NOMO-1 treated with dmso at 0.1 percent for 144 hours (cell line): ENCODE data around the gene RAB7A.

Experiments used
- DNase-seq: peaks from one replicate; lab custom pipeline; 2025; ENCODE audit not compliant: unreplicated experiment; lab: John Stamatoyannopoulos, UW

The RAB7A gene

DNA sequence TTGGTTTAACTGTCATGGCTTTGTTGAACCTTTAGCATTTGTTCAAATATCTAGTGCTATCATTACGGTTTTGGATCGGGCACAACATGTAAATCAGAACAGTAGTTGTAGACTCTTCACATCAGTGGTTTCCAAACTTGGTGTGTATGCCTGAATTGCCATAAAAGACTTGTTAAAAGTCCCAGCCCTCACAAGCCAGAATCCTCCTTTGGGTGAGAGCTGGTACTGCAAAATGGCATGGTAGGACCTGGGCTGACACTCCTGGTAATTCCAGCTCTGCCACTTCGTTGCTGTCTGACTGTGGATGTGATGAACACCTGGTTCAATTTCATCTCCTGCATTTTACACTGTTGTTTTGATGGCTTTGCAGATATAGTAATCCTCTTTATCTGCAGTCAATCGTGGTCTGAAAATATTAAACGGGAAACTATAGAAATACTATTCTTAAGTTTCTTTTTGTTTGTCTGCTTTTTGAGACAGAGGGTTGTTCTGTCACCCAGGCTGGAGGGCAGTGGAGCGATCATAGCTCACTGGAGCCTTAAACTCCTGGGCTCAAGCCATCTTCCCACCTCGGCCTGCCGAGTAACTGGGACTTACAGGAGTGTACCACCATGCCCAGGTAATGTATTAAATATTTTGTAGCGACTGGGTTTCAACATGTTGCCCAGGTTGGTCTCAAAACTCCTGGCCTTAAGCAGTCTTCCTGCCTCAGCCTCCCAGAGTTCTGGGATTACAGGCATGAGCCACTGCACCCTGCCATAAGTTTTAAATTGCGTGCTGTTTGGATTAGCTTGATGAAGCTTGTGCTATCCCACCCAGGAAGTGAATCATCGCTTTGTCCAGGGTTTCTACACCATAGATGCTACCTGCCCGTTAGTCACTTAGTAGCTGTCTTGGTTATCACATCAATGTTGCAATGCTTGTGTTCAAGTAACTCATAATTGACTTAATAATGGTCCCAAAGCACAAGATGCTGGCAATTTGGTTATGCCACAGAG, 61.6 kb downstream of the RAB7A start:
- DNase-seq = no peak

- DNase-seq = no peak
Observed at GRCh38 chr3:128788268-128788869, 62.4 kb downstream of the RAB7A start.

- peak; percentile 58 for DNase-seq
Observed at GRCh38 chr3:128794067-128794768, 68.2 kb downstream of the RAB7A start.

- peak; percentile 57 for DNase-seq
Observed at GRCh38 chr3:128794770-128795649, 69.0 kb downstream of the RAB7A start.

- no peak for DNase-seq
Observed at GRCh38 chr3:128799653-128800052, 73.7 kb downstream of the RAB7A start.

DNA sequence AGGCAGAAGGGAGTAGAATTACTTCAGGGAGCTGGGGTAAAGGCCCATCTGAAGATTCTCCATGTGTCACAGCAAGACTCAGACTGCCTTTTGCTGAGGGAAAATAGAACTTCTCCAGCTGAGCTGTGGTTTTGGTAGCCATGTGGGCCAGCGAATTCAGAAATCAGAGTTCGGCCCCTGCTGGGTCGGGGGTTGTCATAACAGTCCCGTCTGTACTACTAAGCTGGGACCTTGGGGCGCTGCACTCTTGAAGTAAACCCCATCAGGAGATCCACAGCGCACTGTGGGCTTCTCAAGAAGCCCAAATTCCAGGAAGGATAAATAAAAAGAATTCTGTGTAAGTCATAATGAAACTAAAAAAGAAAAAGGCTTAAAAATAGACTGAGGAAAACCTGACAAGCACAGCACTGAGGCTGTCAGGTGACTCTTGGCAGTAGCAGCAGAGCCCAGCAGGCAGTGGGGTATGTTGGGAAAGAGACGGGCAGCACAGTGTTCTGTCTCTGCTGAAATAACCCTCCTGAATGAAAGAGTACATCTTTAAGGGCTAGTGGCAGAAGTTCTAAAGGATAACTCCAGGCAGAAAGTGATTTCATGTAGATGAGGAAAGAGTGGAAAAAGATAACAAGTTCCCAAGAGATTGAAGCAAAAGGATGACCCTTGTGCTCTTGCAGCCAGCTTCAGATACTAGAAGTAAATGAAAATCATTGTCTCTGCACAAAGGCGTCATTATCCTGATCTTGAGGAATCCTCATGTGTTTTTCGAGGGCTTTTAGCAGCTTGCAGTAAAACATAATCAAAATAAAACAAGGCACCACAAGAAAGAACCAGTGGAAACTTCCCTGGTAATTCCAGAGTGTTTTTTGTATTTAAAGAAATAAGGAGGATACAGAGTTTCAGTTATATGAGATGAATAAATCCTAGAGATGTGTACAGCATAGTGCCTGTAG, 74.5 kb downstream of the RAB7A start:
- DNase-seq = no peak

GRCh38 chr3:128801779-128802380, 75.9 kb downstream of the RAB7A start:
- DNase-seq = no peak

- no peak for DNase-seq
Observed at GRCh38 chr3:128803307-128803706, 77.3 kb downstream of the RAB7A start.

- no peak for DNase-seq
Observed at GRCh38 chr3:128804017-128804810, 78.2 kb downstream of the RAB7A start.

DNA sequence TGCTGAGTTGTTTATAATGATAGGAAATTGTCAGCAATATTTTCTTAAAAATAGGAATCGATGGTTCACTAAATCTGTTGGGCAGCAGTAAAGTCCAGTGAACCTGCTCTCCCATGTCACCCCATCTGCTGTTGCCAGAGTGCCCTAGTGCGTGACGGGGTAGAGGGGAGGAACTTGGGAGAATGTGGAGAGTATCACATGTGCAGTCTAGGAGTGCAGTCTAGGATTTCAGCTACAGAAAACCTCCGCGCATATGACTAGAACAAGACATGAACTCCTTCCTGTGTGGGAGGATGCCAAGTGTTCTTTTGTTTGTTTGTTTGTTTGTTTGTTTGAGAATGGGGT, 78.8 kb downstream of the RAB7A start:
- DNase-seq = no peak

- peak; percentile 63 for DNase-seq
Observed at GRCh38 chr3:128805772-128806171, 79.8 kb downstream of the RAB7A start.

DNA sequence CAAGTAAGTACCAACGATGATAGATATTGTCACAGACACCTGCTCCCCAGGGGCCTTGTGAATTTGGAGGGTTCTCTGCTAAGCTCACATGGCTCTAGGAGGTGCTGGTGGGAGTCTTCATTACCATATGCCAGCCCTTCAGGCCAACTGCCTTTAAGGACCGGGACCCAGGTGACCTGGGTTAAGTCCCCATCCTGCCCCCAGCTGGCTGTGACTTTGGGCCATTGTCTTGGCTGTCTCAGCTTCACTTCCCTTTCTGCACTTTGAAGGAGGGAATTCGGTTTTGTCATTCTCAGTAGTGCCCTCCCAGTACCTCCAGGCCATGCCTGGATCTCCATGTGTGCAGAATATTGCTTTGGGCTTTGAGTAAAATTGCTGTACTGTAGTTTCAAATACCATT, 80.6 kb downstream of the RAB7A start:
- DNase-seq = peak; percentile 35

GRCh38 chr3:128807186-128807830, 81.3 kb downstream of the RAB7A start:
- DNase-seq = no peak

DNA sequence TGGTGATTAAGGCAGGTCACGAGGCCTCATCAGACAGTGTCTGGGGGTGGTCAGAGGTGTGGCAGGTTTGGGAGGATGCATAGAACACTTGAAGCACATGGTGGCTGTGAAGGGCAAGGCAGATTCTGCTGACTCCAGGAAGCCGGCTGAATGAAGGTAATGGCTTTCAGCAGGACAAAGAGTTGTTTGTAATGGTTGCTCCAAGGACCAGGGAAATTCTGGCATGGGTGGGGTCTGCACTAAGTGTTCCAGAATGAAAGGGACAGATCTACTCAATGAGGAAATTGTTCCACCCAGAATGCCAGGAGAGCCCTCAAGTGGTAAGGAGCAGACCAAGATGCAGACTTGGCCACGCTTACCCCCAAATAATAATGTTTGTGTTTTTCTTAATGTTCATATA, 82.7 kb downstream of the RAB7A start:
- no peak for DNase-seq

- DNase-seq = no peak
Observed at GRCh38 chr3:128813097-128813496, 87.1 kb downstream of the RAB7A start.

DNA sequence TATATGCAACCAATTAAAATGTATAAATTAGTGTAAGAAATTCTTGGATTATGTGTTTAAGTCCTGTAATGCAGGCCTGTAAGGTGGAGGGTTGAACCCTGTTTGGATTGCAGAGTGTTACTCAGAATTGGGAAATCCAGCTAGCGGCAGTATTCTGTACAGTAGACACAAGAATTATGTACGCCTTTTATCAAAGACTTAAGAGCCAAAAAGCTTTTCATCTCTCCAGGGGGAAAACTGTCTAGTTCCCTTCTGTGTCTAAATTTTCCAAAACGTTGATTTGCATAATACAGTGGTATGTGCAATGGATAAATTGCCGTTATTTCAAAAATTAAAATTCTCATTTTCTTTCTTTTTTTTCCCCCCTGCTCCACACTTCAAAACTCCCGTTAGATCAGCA, 88.1 kb downstream of the RAB7A start:
- no peak for DNase-seq

GRCh38 chr3:128814519-128815317, 88.7 kb downstream of the RAB7A start:
- DNase-seq = peak; percentile 47
